Activated CD4-positive, alpha-beta T cell treated with anti-CD3 and anti-CD28 coated beads for 24 hours (primary cell): Measurements from ENCODE around the gene MSH3.
"Not testable (repeated sequence)": the region's sequence is repeated elsewhere in the genome, so short reads cannot be mapped to it uniquely, and the experiment has no call there.

Experiments
- DNase-seq, 2 donors: peaks; one replicate each; pipeline ENCODE4 v3.0.0-alpha.2; 2020; ENCODE audit warnings: low read depth in 2 of 2

MSH3 gene

GRCh38 chr5:80706835-80707447 is 52.5 kb downstream of the MSH3 start:
- DNase-seq, result no peak

- no peak for DNase-seq
Observed at GRCh38 chr5:80707645-80708044, 53.2 kb downstream of the MSH3 start.

GRCh38 chr5:80711216-80711615 is 56.8 kb downstream of the MSH3 start:
- DNase-seq, result no peak

DNA sequence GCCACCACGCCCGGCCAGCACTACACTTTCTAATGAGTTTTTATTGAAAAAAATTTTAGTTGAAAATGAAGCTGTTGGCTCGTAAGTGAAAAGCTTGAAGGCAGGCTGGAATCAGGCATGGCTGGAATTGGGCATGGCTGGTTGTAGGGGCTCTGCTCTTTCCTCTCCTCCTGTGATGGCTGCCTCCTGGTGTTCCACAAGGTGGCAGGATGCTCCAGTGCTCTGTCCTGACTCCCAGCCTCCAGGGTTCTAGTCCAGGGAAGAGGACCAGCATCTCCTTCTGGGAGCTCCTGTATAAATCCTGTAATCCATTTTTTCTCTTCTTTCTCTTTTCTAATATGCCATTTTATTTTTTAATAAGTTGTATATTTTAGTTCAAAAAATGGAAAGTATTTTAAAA is 57.5 kb downstream of the MSH3 start:
- DNase-seq, result no peak

- no peak for DNase-seq
Observed at GRCh38 chr5:80712919-80713318, 58.5 kb downstream of the MSH3 start.

DNA sequence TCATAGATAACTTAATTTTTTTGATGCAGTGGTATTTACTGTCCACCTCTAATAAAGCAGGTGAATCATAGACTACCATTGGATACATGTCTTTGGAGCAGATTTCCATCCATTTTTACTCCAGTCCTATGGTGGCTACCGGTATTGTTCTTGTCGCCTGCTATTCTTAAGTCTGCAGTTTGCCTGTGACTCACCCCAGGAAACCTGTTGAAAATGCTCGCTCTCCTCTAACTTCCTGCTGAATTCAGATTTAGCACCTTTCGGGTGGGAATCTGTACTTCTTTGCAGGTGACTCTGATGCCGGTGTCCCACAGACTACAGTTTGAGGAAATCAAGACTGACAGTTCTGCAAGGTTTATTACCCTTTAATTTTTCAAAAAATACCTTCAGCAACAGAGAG is 59.2 kb downstream of the MSH3 start:
- no peak for DNase-seq

DNA sequence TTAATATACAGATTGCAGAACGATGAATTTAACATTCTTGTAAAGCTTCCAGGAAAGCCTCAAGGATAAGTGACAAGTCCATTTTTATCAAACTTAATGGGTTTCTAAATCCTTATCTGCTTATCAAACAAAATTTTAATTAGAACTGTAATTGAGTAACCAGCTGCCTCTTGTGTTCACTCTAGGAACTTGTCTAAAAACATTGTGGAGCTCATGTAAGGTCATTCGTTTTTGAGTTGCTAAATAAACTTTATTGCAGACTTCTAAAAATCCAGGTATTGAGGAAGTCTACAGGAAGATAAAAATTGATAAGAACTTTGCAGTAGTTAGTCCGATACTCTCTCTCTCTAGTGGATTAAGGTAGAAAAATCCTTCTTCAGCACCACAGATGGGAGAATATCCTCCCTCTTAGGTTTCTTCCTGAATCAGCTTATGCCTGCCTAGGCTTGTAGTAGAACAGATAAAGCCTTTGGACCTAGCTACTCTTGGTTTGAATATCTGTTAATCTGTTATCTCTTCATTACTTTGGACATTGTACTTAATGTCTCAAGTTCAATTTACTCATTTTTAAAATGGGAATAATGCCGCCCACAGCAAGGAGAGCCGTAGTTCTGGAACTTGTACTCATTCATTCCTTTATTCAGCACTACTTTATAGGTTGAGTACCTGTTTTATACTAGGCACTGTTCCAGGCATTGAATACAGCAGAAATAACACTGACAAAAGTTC is 60.3 kb downstream of the MSH3 start:
- DNase-seq, result no peak

DNA sequence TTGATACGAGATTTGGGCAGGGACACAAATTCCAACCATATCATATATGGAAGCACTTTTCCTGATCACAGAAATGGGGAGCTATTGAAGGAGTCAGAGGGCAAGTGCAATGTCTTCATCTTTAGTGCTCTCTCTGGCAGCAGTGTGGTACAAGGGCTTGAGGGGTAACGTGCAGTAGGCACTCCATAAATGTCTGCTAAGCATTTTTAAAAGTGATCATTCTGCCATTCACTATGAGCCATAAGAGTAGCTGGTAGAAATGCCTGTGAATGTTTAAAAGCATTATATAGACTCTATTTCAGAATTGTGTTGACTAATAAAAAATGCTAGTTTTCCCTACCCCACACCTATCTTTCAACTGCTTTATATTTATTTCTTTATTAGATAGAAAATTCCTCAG is 61.4 kb downstream of the MSH3 start:
- no peak for DNase-seq

GRCh38 chr5:80720181-80720580 is 65.7 kb downstream of the MSH3 start:
- DNase-seq, result no peak

DNA sequence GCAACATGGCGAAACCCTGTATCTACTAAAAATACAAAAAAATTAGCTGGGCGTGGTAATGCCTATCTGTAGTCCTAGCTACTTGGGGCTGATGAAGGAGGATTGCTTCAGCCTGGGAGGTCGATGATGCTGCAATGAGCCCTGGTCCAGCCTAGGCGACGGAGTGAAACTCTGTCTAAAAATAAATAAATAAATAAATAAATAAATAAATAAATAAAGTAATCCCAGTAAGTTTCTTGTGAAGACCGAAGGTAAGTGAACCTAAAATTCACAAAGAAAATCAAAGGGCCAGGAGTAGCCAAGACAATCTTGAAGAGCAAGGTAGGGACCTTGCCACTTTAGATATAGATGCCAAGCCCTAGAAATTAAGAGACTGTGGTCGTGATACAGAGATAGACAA is 68.5 kb downstream of the MSH3 start:
- no peak for DNase-seq

- no peak for DNase-seq
Observed at GRCh38 chr5:80725446-80725845, 71.0 kb downstream of the MSH3 start.

- DNase-seq, result no peak
Observed at GRCh38 chr5:80736730-80737129, 82.3 kb downstream of the MSH3 start.

GRCh38 chr5:80738466-80738865 is 84.0 kb downstream of the MSH3 start:
- no peak for DNase-seq

- DNase-seq, result no peak
Observed at GRCh38 chr5:80739057-80739456, 84.6 kb downstream of the MSH3 start.

DNA sequence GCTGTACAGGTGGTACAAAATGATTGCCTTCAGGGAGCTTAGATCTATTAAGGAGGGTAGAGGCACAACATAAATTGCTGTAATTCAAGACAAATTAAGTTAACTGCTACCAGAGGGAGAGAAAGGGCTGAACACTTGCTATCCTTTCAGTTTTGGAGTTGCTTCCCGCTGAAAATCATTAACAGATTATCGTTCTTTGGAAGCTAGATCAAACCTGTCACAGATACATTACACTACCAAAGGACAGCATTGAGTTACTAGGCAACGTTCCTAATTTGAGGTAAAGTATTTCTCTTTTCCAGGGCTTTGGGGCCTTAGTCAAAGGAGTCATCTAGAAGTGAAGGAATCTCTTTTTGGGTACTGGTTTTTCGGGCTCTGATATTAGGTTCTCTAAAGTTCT is 85.0 kb downstream of the MSH3 start:
- no peak for DNase-seq

GRCh38 chr5:80739898-80740297 is 85.4 kb downstream of the MSH3 start:
- no peak for DNase-seq

DNA sequence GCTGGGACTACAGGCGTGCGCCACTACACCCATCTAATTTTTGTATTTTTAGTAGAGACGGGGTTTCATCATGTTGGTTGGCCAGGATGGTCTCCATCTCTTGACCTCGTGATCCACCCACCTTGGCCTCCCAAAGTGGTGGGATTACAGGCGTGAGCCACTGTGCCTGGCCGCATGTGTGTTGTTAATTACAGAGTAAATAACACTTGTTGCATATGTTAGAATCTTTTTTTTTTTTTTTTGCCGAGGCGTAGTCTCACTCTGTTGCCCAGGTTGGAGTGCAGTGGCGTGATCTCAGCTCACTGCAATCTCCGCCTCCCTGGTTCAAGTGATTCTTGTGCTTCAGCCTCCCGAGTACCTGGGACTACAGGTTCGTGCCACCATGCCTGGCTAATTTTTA is 86.0 kb downstream of the MSH3 start:
- not testable (repeated sequence) for DNase-seq

DNA sequence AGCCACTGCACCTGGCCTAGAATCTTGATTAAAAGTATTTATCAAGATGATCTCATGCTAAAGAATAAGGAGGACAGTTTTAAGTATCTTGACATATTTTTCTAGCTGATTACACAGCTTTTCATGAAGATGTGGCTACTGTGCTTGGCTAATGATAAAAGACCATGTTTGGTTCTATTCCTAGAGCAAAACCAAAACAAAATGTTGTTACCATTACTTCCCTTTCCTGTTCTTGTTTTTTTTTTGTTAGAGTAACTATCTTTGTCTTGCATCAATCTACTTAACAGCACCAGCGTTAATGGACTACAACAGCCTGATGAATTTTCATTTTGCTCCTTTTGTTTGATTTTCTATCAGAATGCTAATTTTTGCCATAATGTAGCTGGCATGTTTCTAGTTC is 86.5 kb downstream of the MSH3 start:
- no peak for DNase-seq

GRCh38 chr5:80744149-80744548 is 89.7 kb downstream of the MSH3 start:
- no peak for DNase-seq

DNA sequence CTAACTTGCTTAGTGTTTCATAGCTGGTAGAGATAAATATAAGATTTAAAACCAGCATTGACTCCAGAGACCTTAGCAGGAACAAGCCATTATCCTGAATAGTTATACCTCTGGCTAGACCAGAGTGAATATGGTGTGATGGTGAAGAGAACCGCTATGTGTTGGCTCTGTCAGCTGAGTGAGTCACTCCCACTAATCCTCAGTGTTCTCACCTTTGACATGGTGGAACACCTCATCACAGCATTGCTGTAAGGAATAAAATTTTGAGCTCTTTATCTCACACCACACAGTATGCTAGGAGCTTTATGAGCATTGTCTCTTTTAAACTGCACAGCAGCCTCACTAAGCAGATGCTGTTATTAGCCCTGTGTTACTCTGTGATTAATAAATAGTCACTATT is 91.0 kb downstream of the MSH3 start:
- DNase-seq, result no peak

- no peak for DNase-seq
Observed at GRCh38 chr5:80747922-80748321, 93.5 kb downstream of the MSH3 start.

- DNase-seq, result no peak
Observed at GRCh38 chr5:80752427-80752826, 98.0 kb downstream of the MSH3 start.

DNA sequence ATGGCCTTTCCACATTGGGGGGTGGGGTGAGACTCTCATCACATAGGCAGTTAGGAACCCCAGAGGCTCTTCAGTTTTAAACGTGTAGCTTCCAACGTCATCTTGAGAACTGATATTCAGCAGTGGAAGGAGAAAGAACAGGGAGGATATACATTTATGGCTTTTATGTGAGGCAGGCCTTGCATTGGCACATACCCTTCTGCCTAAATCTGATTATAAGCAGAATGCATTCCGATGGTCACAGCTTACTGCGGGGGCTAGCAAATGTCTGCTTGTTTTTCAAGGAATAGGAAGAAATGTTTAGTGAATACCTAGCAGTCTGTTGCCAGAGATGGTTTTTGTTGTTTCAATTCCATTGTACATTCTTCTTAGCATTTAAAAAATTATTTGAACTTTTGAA is 99.3 kb downstream of the MSH3 start:
- no peak for DNase-seq

GRCh38 chr5:80754900-80755299 is 100.4 kb downstream of the MSH3 start:
- DNase-seq, result peak in 1 of 2 donors; percentile 25
